ENCODE measurements around the gene GLI1. TPM values are rescaled to one million over a fixed set of nuclear protein-coding genes. Genes with fewer than 3 reads are reported as not detected.
A peak's percentile ranks its signal among the peaks of the same experiment; 100 is the strongest.
"Not testable (repeated sequence)": the region's sequence is repeated elsewhere in the genome, so short reads cannot be mapped to it uniquely, and the experiment has no call there.

GLI1 gene
- total RNA-seq, 1 donor from 2014 or later: 0.72 TPM

- no peak for ATAC-seq
Measured at GRCh38 chr12:57441846-57442427, 17.6 kb upstream of the GLI1 start.

- ATAC-seq: not testable (repeated sequence)
Measured at GRCh38 chr12:57444337-57444736, 15.2 kb upstream of the GLI1 start.

- ATAC-seq: no peak
Measured at GRCh38 chr12:57444744-57445143, 14.8 kb upstream of the GLI1 start.

GRCh38 chr12:57446292-57446960 lies 13.2 kb upstream of the GLI1 start:
- no peak for ATAC-seq

- ATAC-seq: no peak
Measured at GRCh38 chr12:57448669-57449068, 10.9 kb upstream of the GLI1 start.

GRCh38 chr12:57449375-57449774 lies 10.2 kb upstream of the GLI1 start:
- ATAC-seq: no peak

GRCh38 chr12:57450057-57450456 lies 9.5 kb upstream of the GLI1 start:
- ATAC-seq: no peak

GRCh38 chr12:57451233-57451778 lies 8.3 kb upstream of the GLI1 start:
- no peak for ATAC-seq

GRCh38 chr12:57452181-57452936 lies 7.2 kb upstream of the GLI1 start:
- no peak for ATAC-seq

GRCh38 chr12:57452937-57453509 lies 6.6 kb upstream of the GLI1 start:
- ATAC-seq: peak; percentile 73

GRCh38 chr12:57454213-57454565 lies 5.4 kb upstream of the GLI1 start:
- no peak for ATAC-seq

- no peak for ATAC-seq
Measured at GRCh38 chr12:57454566-57455373, 4.8 kb upstream of the GLI1 start, which contains the start of gene INHBE. INHBE (plus strand) TSS chr12:57455307; CDS start chr12:57455537, 230 bp downstream.

GRCh38 chr12:57455374-57456144 lies 4.0 kb upstream of the GLI1 start:
- no peak for ATAC-seq

- no peak for ATAC-seq
Measured at GRCh38 chr12:57456145-57456700, 3.4 kb upstream of the GLI1 start.

GRCh38 chr12:57456737-57457490 lies 2.7 kb upstream of the GLI1 start:
- no peak for ATAC-seq

- ATAC-seq: no peak
Measured at GRCh38 chr12:57458665-57459054, 925 bp upstream of the GLI1 start.

GRCh38 chr12:57459055-57459749 lies 383 bp upstream of the GLI1 start:
- peak; percentile 77 for ATAC-seq

GRCh38 chr12:57460468-57460784 lies 841 bp downstream of the GLI1 start:
- no peak for ATAC-seq

GRCh38 chr12:57460841-57461275 lies 1.3 kb downstream of the GLI1 start:
- ATAC-seq: no peak
